CMK (cell line): ENCODE measurements around the gene MGMT.

Source experiments
- DNase-seq: peaks from one replicate; pipeline ENCODE4 v3.0.0-alpha.2; 2010; ENCODE audit warnings: low read depth

MGMT gene

GRCh38 chr10:129761981-129762956 is 295.2 kb downstream of the MGMT start:
- no peak for DNase-seq

- no peak for DNase-seq
These were observed 297.2 kb downstream of the MGMT start for GRCh38 chr10:129764011-129764900.

GRCh38 chr10:129764901-129765663 is 298.0 kb downstream of the MGMT start:
- no peak for DNase-seq

GRCh38 chr10:129765664-129766550 is 298.9 kb downstream of the MGMT start:
- DNase-seq, result no peak

GRCh38 chr10:129766611-129767550 is 299.8 kb downstream of the MGMT start:
- no peak for DNase-seq

GRCh38 chr10:129767751-129768150 is 300.7 kb downstream of the MGMT start:
- no peak for DNase-seq

GRCh38 chr10:129768437-129769355 is 301.7 kb downstream of the MGMT start:
- DNase-seq, result no peak

- DNase-seq, result no peak
These were observed 302.5 kb downstream of the MGMT start for GRCh38 chr10:129769381-129770116.

- DNase-seq, result no peak
These were observed 303.2 kb downstream of the MGMT start for GRCh38 chr10:129770286-129770685.

GRCh38 chr10:129771024-129771423 is 304.0 kb downstream of the MGMT start:
- no peak for DNase-seq

- DNase-seq, result no peak
These were observed 304.5 kb downstream of the MGMT start for GRCh38 chr10:129771576-129771975.

GRCh38 chr10:129771991-129772431 is 305.0 kb downstream of the MGMT start:
- no peak for DNase-seq

- DNase-seq, result no peak
These were observed 305.7 kb downstream of the MGMT start for GRCh38 chr10:129772468-129773358.

- DNase-seq, result no peak
These were observed 306.4 kb downstream of the MGMT start for GRCh38 chr10:129773359-129773990.

- no peak for DNase-seq
These were observed 307.2 kb downstream of the MGMT start for GRCh38 chr10:129774082-129774735.
